GM21576 (cell line): ENCODE data around the gene CASP5.
"Not testable (repeated sequence)": the region's sequence is repeated elsewhere in the genome, so short reads cannot be mapped to it uniquely, and the experiment has no call there.

Experiments used
- ATAC-seq: cut with Tn5 transposase; IDR thresholded peaks from one replicate; pipeline ENCODE4 v1.9.1; 2021; ENCODE audit warnings: mild to moderate bottlenecking, moderate library complexity; ENCODE audit not compliant: unreplicated experiment

Gene CASP5

DNA sequence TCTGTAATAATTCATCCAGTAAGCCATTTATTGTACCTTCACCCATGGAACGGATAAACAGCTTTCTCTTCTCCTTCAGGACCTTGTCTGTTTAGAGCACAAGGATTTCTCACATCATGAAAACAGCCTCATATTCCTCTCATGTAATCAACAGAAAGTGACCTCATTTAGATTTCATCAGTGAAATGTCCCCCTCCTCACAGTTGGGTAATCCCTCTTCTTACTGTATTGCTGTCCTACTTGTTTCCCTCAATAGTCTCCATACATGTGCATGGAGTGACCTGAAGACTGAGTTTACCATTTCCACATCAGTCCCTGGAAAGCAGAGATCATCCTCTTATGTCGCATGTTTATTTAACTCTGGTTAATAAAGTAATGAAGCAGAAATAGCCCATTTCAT lies 11.4 kb upstream of the CASP5 start:
- ATAC-seq, result not testable (repeated sequence)

DNA sequence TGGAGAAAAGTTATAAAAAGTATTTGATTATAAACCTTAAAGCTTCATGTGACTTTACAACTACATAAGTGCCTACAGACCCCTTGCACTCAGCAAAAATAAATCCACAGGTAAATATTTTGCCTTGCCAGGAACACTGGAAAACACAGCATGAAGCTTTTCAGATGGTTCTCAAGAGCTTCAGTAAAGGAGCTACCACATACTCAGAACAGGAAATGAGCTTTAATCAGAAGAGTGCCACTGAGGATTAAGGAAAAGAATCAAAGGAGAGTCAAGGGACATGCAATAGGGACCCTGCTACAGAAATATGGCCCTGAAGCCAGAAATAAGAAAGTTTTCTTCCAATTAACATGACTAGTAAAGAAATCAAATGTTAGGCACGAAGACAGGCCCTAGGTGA lies 10.8 kb upstream of the CASP5 start:
- no peak for ATAC-seq

DNA sequence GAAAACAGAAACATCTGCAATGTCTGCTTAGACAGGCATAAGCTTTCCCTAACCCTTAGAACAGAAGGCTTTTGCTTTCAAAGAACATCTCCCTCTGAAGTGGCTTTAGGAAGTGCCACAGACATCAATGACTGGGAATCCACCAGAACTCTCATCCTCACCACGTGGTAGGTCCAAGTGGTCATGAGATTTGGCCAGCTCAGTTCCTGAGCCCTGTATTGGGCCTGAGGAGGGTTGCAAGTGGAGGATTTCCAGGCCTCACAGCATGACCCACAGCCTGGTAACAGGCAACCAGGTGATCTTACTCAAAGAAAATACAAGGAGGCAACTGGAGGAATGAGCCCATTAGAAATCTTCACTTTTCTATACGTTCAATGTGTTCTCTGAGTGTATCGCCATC lies 10.4 kb upstream of the CASP5 start:
- no peak for ATAC-seq

DNA sequence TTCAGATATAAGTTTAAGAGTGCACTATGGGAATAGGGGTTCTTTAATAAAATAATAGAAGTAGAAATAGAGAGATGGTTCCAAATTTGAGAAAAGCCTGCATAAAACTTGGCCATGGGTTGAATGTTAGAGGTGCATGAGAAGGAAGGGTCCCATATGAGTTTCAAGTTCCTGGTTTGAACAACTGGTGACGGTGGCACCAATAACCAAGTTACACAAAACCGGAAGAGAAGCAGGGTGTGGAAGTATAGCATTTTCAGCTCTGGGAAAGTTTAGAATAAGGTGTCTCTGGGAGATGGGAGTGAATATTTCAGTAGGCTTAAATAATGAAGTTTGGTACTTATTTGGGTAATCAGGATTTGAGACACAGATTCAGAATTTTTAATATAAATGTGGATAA lies 9.5 kb upstream of the CASP5 start:
- ATAC-seq, result no peak

DNA sequence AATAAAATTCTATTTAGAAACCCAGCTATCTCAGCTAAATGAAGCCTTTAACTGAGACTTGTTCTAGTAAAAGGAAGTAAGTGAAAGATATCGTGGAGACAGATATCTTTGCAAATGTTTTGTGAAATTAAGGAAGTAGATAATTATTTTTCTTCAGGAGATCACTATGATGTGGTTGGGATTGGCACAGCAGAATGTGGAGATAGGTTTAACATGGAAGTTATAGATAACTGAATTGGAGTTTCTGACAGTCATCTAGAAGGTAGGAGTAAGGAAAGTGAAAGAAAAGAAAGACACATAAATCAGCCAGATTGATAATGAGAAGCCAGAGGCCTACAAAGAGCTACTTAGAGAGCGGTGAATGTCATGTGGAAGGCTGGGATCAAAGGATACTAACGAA lies 4.7 kb upstream of the CASP5 start:
- no peak for ATAC-seq

- no peak for ATAC-seq
These were observed 1.4 kb upstream of the CASP5 start for GRCh38 chr11:105024394-105024793.

DNA sequence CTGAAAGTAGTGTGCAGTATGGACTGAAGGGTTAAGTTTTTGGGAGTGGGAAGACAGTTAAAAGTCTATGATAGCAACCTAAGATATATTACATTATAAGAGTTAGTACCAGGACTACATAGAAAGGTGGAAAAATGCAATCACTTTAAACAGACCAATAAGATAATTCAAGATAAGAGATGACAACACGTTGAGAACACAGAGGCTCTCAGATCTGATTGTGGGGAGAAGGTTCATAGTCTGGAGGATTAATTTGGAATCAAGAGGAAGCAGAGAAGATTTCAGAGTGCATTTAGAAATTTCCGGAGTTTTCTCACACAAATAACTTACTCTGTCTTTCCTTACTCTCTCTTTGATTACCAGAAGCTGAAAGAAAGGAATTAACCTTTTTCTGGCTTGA lies 441 bp downstream of the CASP5 start:
- no peak for ATAC-seq

DNA sequence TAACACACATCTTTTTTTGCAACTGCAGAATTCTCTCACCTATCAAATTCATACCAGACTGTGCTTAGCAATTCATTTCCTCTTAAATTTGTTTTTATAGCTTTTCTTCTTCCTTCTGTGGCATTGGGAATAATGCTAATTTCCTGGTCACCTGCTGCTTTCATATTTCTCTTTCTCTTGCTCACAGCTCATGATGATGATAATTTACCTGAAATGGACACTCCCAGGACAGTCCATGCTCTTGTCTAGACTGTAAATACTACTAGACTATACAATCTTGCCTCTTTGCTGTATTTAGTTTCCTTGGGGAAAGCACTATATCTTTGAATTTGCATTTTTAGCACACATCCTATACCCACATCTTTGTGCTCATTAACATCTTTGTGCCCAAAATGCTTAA lies 15.5 kb downstream of the CASP5 start:
- no peak for ATAC-seq

GRCh38 chr11:105005451-105005845 lies 17.5 kb downstream of the CASP5 start:
- ATAC-seq, result no peak

GRCh38 chr11:105004021-105004420 lies 18.9 kb downstream of the CASP5 start:
- ATAC-seq, result no peak

GRCh38 chr11:105003151-105003550 lies 19.8 kb downstream of the CASP5 start:
- ATAC-seq, result no peak

DNA sequence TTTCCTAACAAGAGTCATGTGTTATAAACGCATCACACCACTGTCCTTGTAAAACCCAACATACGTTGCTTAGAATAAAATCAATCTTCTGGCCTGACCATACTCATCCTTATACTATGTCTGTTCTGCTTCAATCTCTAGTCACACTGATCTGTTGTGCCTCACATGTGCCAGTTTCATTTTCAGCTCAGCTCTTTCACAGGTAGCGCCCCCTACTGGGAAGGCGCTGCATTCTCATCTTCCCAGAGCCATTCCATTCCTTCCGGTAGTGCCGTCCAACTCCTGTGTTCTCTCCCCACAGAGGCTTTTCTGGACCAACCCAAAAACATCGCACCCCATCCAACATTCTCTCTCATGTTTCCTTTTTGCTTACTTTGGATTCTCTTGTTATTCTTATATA lies 22.2 kb downstream of the CASP5 start:
- peak; percentile 97 for ATAC-seq

DNA sequence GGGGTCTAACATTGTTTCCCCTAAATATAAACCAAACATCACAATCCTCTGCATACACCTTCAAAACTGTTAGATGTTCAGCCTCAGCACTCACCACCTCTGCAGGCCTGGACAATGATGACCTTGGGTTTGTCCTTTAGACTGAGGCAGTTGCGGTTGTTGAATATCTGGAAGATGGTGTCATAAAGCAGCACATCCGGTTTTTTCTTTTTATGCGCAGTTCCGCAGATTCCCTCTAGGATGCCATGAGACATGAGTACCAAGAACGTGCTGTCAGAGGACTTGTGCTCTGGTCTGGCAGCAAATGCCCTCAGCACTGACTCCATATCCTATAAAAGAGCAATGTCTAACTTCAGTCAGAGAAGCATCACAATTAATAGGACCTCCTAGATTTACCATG lies 22.8 kb downstream of the CASP5 start:
- no peak for ATAC-seq

DNA sequence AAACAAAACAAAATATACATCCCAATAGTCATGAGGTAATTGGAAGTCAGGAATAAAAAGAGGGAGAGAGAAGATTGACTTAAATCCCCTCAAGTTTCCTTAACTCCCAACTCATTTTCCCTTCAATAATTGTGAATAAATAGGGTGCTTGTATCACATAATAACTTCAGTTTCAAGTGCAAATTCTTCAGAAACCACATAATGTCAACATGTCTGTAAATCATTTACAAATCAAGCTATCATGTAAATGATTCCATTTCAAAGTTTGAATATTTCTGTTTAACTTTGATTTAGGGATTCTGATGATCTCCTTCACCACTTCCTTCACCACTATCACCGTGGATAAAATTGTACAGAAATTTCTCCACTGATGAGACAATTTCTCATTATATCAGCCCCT lies 23.2 kb downstream of the CASP5 start:
- ATAC-seq, result no peak

DNA sequence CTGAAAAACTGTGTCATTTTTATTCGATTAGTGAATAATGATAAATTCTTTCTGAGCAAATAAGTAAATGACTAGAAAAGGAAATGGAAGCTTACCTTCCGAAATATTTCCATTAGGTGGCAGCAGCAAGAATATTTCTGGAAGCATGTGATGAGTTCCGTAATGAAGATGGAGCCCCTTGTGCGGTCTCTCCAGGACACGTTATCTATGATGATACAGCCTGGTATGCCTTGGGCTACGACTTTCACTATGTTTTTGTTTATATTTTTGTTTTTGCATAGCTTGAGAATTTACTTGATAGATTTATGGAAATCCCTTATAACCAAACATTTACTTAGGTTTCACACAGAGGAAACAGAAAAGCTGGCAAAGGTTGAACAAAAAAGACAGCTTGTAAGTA lies 25.7 kb downstream of the CASP5 start:
- no peak for ATAC-seq

- ATAC-seq, result no peak
These were observed 28.0 kb downstream of the CASP5 start for GRCh38 chr11:104995001-104995408.

- no peak for ATAC-seq
These were observed 30.2 kb downstream of the CASP5 start for GRCh38 chr11:104992781-104993180.

- no peak for ATAC-seq
These were observed 31.0 kb downstream of the CASP5 start for GRCh38 chr11:104991994-104992393.

GRCh38 chr11:104984808-104985207 lies 38.2 kb downstream of the CASP5 start:
- no peak for ATAC-seq

GRCh38 chr11:104979839-104980238 lies 43.1 kb downstream of the CASP5 start:
- no peak for ATAC-seq

- ATAC-seq, result no peak
These were observed 49.4 kb downstream of the CASP5 start for GRCh38 chr11:104973616-104974015.

DNA sequence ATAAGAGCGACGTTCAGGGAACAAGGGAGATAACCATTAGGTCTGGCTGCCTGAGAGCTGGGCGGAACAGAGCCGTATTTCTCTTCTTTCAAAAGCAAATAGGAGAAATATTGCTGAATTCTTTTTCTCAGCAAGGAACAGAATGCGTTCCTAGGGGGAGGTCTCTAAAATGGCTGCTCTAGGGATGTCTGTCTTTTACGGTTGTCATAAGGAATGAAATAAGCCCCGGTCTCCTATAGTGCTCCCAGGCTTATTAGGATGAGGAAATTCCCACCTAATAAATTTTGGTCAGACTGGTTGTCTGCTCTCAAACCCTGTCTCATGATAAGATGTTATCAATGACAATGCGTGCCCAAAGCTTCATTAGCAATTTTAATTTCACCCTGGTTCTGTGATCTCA lies 50.0 kb downstream of the CASP5 start:
- ATAC-seq, result not testable (repeated sequence)

GRCh38 chr11:104970756-104971155 lies 52.2 kb downstream of the CASP5 start:
- ATAC-seq, result no peak
